COLO668 (cell line): ENCODE results near the gene NET1.
"Not testable (repeated sequence)": the region's sequence is repeated elsewhere in the genome, so short reads cannot be mapped to it uniquely, and the experiment has no call there.

Source experiments
- DNase-seq: peaks from one replicate; lab custom pipeline; 2025; ENCODE audit not compliant: unreplicated experiment; lab: John Stamatoyannopoulos, UW

NET1 gene

GRCh38 chr10:5461914-5462840, 49.8 kb downstream of the NET1 start:
- DNase-seq, result no peak

DNA sequence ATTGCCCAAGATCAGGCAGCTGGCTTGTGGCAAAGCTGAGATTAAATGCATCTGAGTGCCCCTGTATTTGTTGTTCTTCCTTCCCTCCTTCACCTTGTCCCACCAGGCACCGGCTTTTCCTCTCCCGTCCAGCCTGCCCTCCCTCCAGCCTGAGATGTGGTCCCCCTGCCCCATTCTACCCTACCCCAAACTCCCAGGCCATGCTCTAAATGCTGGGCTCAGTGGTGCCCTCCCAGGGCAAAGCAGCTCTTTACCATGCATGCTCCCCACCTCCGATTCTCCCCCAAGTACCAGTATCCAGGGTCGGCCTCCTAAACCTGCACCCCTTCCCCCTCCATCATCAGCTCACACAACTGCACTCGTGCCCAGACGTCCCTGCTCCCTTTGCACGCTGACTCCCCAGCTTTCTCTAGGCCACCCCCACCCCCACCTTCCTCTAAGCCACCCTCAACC, 50.5 kb downstream of the NET1 start:
- no peak for DNase-seq

GRCh38 chr10:5464546-5464945, 52.2 kb downstream of the NET1 start:
- DNase-seq, result no peak

DNA sequence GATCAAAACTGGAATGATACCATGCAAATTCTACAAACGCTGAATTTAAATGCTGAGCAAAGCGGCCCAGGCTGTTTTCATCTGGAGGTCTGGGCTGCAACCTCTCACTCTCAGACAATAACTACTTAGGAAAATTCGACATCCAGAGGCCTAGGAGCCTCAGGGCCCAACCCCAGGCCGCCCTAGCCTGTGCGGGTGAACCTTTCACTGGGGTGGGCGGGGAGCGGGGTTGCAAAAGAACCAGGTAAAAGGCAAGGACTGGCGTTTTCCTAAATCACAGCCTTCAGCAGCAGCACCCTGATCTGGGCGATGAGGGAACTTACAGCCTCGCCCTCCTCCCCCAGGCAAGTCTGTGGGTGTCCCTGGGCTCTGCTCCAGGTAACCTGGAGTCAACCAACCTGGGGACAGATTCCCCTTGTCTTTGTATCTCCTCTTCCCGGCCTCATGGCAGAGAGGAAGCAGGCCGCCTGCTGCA, 53.7 kb downstream of the NET1 start:
- DNase-seq, result no peak

DNA sequence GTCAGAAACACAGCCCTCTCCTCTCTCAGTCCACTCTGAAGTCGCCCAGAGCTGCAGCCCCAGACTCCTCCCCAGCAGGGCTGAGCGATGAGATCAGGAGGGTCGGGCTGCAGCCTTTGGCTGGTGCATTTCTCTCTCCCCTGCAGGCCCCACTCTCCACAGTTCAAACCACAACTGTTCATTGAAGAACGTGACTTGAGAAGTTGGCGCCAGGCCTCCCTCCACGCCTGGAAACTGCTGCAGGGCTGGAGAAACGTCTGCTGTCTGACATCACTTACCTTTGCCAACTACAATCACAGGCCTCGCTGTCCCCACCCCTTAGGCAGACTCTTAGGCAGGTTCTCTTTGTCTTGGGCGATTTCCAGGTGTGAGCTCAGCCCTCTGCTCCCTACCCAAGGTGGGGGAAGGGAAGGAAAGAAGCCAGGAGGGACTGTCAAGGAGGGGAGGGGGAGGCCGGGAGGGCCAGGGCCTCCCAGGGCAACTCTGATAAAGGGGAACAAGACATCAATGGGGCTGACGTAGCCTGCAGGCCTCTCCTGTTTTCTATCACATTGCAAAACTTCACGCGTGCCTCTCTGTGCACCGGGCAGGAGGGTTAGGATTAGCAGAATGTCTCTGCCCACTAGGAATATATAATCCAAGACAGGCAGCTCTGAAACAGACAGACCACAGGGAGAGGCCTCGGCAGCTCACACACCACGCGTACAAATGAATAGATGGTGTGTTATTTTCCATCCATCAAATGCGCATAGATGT, 54.3 kb downstream of the NET1 start:
- DNase-seq, result no peak

DNA sequence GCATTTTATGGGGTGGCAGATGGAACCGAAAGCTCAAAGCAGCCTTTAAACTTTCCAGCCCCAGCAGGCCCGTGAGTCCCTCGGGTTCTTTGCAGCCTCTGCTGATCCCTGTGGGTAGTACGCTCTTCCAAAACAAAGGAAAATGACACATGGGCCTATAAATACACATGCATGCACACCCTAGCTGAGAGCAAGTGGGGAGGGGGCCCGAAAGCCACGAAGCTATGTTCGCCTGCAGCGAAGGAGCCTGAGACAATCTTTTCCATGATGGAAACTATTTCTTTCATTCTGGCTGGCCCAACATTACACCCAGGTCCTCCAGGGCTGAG, 54.8 kb downstream of the NET1 start:
- no peak for DNase-seq

GRCh38 chr10:5467634-5468255, 55.4 kb downstream of the NET1 start:
- no peak for DNase-seq

- no peak for DNase-seq
Observed at GRCh38 chr10:5468262-5469106, 56.1 kb downstream of the NET1 start.

DNA sequence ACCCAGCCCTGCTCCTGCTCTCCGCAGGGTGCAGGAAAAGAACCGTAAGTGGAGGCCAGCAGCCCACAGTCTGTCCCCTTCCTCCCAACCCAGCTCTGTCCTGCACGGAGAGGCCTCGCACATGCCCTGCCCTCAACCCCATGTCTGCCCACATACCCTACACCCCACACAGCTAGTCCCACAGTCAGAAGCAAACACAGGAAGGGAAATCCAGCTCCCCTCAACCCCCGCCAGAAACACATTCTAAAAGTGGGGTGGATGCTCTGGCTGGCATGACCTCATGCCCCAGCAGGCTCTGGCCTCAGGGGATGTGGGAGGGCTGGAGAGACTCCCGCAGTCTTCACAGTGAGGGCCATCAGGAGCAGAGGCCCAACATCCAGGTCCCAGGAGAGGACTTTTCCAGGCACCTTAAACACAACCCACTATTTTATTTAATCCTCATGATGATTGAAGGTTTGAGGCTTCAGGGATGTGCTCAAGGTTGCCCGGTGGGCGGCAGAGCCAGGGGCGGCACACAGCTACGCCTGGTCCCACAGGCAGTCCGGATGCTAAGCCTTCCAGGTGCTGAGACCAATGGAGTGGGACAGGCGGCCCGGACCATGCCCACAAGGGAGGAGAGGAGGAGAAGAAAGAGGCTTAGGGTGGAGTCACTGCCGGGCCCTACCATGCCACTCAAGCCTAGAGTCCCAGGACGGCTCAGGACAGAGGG, 57.1 kb downstream of the NET1 start:
- DNase-seq, result no peak

DNA sequence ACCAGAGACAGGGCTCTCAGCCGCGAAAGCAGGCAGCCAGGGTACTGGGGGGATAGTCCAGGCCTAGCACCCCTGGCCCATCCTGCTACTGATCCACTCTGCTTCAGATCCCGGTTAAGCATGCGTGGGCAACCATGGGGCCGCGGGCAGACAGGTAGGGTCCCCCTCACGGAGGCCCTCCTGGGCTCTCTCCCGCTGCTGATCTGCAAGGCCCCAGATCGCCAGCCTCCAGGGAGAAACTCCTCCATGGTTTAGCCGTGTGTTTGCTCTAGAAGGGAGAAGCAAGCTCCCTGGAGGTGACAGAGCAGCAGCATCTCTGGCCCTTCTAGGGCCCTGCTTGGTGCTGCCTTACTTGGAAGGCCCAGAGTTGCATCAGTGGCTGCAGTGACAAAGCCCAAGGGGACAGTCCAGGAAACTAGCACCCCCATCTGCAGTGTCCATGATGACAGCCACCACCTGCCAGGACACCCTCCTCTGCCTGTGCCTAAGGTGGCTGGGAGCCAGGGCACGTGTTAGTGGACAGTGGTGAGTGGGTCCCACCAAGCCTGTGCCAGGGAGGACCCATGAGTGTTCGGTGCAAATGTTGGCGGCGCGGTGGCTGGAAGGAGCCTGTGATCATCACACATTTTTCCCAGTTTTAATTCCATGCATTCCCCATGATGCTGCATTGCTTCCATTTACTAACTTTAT, 57.9 kb downstream of the NET1 start:
- no peak for DNase-seq

DNA sequence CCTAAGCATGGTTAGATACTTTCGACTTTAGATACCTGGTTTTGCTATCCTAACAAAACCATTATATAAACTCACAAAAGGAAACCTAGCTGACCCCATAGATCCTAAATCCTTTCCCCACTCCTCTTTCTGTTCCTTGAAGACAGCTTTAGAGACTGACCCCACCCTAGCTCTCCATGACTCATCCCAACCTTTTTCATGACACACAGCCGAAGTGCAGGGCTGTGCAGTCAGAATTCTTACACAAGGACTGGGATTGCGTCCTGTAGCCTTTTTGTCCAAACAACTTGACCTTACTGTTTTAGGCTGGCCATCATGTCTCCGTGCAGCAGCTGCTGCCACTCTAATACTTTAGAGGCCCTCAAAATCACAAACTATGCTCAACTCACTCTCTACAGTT, 62.3 kb downstream of the NET1 start:
- DNase-seq, result not testable (repeated sequence)

- DNase-seq, result not testable (repeated sequence)
Observed at GRCh38 chr10:5475088-5475487, 62.7 kb downstream of the NET1 start.

GRCh38 chr10:5475974-5476807, 63.8 kb downstream of the NET1 start:
- not testable (repeated sequence) for DNase-seq

- DNase-seq, result no peak
Observed at GRCh38 chr10:5476918-5477525, 64.7 kb downstream of the NET1 start.

GRCh38 chr10:5477948-5478693, 65.8 kb downstream of the NET1 start:
- no peak for DNase-seq

- DNase-seq, result no peak
Observed at GRCh38 chr10:5478694-5479305, 66.4 kb downstream of the NET1 start.
